ENCODE data around the gene TMEM91.

DNA sequence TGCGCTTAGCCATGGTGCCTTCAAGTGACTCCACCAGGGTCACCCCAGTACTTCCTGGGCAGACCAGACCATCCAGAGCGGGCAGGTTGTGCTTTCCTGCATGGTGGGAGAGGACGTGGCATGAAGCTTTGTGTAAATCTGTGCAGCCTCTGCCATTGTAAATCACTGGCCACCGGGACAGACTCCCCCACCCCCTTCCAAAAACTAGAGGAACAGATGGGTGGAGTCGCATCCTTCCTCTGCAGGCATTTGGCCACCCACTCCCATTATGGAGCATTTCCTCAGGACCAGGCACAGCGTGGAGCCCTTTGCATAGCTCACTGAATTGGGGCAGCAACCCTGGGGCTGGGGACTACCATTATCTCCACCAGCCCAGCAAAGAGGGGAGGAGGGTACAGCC, 29.4 kb downstream of the TMEM91 start:
- TF ChIP-seq, protein P1, sequence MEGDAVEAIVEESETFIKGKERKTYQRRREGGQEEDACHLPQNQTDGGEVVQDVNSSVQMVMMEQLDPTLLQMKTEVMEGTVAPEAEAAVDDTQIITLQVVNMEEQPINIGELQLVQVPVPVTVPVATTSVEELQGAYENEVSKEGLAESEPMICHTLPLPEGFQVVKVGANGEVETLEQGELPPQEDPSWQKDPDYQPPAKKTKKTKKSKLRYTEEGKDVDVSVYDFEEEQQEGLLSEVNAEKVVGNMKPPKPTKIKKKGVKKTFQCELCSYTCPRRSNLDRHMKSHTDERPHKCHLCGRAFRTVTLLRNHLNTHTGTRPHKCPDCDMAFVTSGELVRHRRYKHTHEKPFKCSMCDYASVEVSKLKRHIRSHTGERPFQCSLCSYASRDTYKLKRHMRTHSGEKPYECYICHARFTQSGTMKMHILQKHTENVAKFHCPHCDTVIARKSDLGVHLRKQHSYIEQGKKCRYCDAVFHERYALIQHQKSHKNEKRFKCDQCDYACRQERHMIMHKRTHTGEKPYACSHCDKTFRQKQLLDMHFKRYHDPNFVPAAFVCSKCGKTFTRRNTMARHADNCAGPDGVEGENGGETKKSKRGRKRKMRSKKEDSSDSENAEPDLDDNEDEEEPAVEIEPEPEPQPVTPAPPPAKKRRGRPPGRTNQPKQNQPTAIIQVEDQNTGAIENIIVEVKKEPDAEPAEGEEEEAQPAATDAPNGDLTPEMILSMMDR (IDR thresholded peaks at IDR 0.05), result no peak
- TF ChIP-seq POLR2A (IDR thresholded peaks at IDR 0.05), result no peak

Measured in ovary (tissue), 3 donors.